Right ventricle myocardium inferior (tissue), 1 donor: ENCODE results near the gene ZNF260. TPM values are rescaled to one million over a fixed set of nuclear protein-coding genes. Genes with fewer than 3 reads are reported as not detected.

Experiments used
- ATAC-seq: fragments of 200-7000 bp; cut with Tn5 transposase; one replicate; pipeline ENCODE4 v1.9.1; 2020; ENCODE audit warnings: mild to moderate bottlenecking, moderate library complexity
- DNase-seq: peaks from one replicate; pipeline ENCODE4 v3.0.0; 2021; ENCODE audit errors: missing footprints
- intact Hi-C: fragments of 100-400 bp; cut with DNase I; formaldehyde crosslinking; loops from one replicate; pipeline ENCODE4 v1.11.0; 2022
- long read RNA-seq: library from polyadenylated mRNA; unstranded; transcript quantifications from one replicate; pipeline ENCODE4 v2.0.0, GENCODE V29; 2021
- total RNA-seq: library from RNA; stranded (reverse); fragmentation: NEBNext Ultra II Directional; extraction: Animal tissue kit (Norgen Biotek cat#: 25700); gene quantifications from one replicate; pipeline ENCODE4 v1.2.1, GENCODE V29; 2021
- donor health status: DM: no; HTN: yes; CAD: no; lungs with severe emphysema.

Gene ZNF260
- total RNA-seq: 9.1 TPM
- long read RNA-seq, full-length matches to known transcripts: 4 of 7 reads
- long read RNA-seq, partial matches to known transcripts: 0 of 7 reads
- long read RNA-seq, other reads (novel, unspliced or antisense): 3 of 7 reads

DNA sequence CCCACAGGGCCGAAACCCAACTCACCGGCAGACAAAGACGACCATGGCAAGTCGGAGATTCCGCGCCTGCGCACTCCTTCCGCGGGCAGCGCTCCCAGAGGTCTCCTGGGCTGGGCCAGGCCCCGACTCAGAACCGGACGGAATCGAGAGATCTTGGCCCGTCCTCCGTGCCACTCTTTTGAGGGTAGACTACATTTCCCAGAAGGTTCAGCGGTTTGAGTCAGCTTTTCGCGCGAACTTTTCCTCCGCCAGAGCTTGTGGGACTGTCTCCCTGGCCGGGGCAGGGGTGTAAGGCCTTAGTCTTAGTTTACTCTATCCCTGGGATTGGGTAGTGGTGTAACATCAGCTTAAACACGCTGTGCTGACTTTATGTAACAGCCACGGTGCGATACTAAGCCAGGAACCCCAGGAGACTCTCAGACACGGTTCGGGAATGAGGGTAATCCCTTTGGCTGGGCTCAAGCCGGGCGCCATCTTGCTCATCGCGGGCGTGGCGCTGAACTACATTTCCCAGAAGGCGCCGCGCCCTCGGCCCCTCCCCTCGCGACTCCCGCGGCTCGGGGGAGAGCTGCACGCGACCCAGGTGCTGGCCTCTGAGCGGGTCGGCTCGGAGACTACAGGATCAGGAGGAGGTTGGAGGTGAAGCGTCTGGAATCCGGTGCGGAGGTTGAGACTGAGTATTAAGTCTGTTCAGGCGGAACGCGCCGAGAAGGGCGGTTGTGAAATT, at the start of gene ZNF260:
ZNF260 (minus strand) TSS at position 78 of the 727 bp plus-strand sequence. CDS start 13,033 bp downstream, outside the sequence.
- ATAC-seq (peak; percentile 98), DNase-seq (peak; percentile 97)
- intact Hi-C loops: loop anchor here (1.0 to 10.0 kb wide), 4 partner anchors 39 to 644 kb away; partner anchors contain the start of genes ZNF529, ZNF566, ZNF568 and ZNF585A

DNA sequence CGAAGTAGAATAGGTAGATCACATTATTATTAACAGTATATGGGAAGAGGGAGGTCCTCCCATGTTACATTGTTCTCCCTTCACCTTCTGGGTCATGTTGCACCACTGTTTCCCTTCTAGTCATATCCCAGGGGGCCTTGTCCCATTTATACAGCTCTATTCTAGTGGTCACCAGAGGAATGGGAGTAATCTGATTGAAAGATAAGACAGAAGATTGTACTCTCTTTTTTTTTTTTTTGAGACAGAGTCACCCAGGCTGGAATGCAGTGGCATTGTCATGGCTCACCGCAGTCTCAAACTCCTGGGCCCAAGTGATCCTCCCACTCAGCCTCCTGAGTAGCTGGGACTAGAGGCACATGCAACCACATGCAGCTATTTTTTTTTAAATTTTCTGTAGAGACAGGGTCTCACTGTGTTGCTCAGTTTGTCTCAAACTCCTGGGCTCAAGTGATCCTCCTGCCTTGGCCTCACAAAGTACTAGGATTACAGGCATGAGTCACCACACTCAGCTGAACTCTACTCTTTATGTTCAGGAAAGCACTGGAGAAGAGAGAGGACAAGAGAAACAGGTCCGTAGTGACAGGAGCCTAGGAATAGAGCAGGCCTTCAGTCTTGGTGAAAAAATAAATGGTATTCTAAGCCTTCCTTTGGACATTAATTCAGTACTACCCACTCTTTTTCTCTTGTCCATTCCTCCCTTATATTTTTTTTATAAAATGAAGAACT, 49.4 kb upstream of the ZNF260 start:
- DNase-seq: no peak
- ATAC-seq: no peak
- intact Hi-C loops: loop anchor here (10.0 kb wide), 2 partner anchors 53 to 87 kb away; partner anchors contain the start of genes ZNF260 and ZNF461

DNA sequence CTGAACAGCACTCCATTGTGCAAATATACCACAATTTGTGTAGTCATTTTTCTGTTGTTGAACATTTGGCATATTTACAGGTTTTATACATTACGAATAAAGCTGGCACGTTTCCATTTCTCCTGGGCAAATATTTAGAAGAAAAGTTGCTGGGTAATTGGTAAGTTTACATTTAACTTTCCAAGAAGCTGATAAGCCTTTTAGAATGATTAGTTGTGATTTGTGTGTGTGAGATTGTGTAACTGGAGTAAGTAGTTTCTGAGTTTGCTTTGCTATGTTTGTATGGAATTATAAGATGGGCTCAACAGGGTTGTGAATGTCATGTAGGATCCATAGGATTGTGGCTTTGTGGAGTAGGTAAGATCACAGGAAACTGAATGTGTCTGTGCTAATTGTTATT, 46.7 kb upstream of the ZNF260 start:
- intact Hi-C loops: loop anchor here (10.0 kb wide), 2 partner anchors 50 to 90 kb away; partner anchors contain the start of genes ZNF260 and ZNF461
- DNase-seq: no peak
- no peak for ATAC-seq

DNA sequence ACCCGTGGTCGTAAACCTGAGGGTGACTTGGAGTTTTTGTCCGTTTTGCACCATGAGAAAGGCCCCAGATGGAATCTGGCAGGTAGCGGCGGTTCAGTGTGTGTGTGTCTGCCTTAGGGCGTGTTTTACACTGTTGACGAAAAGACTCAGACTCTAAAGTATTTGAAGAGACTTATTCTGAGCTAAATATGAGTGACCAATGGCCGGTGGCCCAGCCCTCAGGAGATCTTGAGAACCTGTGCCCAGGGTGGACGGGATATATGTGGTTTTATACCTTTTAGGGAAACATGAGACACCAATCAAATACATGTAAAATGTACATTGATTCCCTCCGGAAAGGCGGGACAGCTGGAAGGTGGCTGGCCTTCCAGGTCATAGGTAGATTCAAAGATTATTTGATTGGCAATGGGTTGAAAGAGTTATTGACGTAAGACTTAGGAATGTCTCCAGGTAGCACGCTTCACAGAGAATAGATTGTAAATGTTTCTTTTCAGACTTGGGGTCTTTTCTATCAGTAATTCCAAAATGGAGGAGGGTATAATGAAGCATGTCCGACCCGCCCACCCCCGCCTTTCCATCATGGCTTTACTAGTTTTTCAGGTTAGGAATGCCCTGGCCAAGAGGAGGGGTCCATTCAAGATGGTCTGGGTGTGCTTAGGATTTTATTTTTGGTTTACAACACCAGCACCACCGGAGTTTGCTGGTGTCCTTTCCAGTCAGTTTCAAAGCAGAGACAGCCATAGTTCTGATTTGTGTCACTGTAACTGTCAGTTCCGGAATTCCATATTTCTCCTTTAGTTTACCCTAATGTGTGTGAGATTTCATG, 46.0 kb upstream of the ZNF260 start:
- no peak for DNase-seq
- ATAC-seq: no peak
- intact Hi-C loops: loop anchor here (10.0 kb wide), 2 partner anchors 49 to 91 kb away; partner anchors contain the start of genes ZNF260 and ZNF461

DNA sequence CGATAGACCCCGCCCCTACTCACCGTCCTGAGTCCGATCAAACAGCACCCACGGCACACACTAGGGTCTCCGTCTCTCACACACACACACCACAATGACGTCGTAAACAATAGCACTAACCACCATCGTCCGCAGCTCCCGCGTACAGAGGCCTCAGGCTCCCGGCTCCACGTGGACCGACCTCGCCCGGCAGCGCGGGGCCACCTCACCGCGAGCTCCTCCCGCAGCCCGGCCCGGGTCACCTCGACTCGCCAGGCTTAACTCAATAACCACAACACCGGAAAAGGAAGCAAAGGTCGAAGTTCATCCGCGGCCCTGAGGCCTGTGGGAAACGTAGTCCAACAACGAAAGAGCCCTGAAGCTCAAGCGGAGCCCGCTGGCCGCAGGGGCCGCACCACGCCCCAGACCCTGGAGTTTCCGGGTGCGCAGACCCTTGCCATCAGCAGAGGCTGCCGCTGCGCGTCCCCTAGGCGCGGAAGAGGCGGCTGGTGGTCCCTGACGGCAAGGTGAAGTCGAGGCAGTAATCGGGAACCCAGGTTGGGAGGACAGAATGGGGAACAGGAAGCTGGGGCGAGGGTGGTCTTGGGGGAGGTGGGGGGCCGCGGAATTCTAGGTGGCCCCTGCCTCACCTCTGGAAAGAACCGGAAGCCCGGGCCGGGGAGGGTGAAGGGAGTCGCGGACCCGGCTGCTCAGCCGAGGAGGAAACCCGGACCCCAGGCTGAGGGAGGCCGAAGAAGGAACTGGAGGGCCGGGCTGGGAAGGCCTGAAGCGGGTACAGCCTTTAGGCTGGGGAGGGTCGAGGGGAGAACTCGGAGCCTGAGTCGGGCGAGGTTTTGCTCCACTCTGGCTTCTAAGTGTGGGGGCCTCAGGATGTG, 45.2 kb upstream of the ZNF260 start, which contains the start of gene ZNF529:
ZNF529 (minus strand) TSS at position 273 of the 875 bp plus-strand sequence. CDS start 946 bp downstream, outside the sequence.
- peak; percentile 93 for DNase-seq
- intact Hi-C loops: loop anchor here (10.0 kb wide), 2 partner anchors 48 to 92 kb away; partner anchors contain the start of genes ZNF260 and ZNF461
- peak; percentile 98 for ATAC-seq

DNA sequence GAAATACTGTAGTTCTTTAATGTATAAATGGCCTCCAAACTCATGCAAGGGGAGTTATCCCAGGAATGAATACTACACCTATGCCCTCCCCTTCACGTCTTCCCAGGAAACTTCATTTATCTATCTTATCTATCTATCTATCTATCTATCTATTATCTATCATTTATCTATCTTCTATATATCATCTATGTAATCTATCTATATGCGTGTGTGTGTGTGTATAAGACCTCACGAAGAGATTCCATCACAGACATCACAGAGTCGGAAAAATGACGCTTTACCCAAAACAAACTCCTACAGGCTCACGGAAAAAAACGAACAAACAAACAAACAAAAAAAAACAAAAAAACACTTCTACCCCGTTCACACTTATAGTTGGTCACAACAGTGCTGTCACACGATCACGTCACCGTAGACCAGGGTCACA, 44.5 kb upstream of the ZNF260 start:
- intact Hi-C loops: loop anchor here (10.0 kb wide), 2 partner anchors 48 to 92 kb away; partner anchors contain the start of genes ZNF260 and ZNF461
- no peak for ATAC-seq
- no peak for DNase-seq

DNA sequence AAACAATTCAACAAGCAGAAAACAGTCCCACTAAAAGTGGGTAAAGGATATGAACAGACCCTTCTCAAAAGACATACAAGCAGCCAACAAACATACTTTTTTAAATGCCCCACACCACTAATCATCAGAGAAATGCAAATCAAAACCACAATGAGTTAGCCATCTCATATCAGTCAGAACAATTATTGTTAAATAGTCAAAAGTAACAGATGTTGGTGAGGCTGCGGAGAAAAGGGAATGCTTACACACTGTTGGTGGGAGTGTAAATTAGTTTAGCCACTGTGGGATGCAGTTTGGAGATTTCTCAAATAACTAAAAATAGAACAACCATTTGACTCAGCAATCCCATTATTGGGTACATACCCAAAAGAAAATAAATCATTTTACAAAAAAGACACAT, 36.3 kb upstream of the ZNF260 start:
- intact Hi-C loops: no loop called here
- no peak for ATAC-seq

DNA sequence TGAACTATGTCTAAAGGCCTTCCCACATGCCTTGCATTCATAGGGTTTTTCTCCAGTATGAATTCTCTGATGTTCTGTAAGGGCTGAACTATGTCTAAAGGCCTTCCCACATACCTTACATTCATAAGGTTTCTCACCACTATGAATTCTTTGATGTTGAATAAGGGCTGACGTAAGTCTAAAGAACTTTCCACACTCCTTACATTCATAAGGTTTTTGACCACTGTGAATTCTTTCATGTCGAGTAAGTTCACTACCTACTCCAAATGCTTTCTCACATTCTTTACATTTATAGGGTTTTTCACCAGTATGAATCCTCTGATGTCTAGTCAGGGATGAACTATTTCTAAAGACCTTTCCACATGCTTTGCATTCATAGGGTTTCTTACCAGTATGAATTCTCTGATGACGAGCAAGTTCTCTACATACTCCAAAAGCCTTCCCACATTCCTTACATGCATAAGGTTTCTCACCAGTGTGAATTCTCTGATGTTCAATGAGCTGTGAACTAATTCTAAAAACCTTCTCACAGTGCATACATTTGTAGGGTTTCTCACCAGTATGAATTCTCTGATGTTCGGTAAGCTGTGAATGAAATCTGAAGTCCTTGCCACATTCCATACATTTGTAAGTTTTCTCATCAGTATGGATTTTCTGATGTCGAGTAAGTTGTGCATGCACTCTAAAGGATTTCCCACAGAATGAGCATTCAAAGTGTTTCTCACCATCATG, 19.1 kb upstream of the ZNF260 start:
- DNase-seq: no peak
- no peak for ATAC-seq
- intact Hi-C loops: no loop called here

More for the DNA sequence above, 36.3 kb upstream of the ZNF260 start:
- no peak for DNase-seq

DNA sequence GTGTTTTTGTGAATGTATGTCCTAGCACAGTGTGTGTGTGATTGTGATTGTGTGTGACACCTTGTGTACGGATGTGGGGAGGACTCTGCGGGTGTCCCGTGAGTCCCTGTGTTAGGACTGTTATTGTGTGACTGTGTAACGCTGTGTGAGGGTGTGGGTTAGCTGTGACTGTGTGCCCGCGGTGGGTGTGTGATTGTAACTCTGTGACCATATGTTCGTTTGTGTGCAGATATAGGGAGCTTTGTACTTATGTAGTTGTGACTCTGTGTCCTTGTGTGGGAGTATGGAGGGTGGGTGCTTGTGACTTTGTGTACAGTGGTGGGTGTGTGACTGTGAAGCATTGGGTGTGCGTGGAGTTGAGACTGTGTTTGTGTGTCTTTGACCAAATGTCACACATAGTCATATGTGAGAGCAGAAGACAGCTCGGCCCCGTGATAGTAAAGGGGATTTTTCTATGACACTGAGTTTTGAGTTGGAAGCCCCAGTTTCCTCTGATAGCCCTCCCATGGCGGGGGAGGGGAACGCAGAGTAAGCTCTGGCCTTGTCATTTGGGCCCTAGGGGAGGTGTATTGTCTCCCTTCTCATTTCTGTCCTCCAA, 949 bp upstream of the ZNF260 start:
- DNase-seq: no peak
- intact Hi-C loops: loop anchor here (1.0 to 10.0 kb wide), 4 partner anchors 40 to 643 kb away; partner anchors contain the start of genes ZNF529, ZNF566, ZNF568 and ZNF585A
- ATAC-seq: peak; percentile 2

DNA sequence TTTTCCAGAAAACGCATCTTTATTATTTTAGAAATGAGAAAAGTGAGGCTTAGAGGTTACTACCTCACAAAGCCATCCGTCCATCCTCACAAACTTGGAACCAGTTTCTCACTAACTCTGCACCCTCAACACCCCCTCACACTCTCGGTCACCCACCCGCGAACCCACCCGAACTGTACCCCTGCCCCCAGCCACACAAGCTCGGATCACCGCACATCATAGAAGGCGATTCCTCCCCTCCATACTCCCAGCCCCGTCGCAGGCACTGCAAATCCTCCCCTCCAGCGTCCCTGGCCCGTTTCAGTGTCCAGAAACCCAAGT, 238 bp downstream of the ZNF260 start:
- ATAC-seq (no peak), DNase-seq (no peak)
- intact Hi-C loops: loop anchor here (1.0 to 10.0 kb wide), 4 partner anchors 39 to 644 kb away; partner anchors contain the start of genes ZNF529, ZNF566, ZNF568 and ZNF585A

DNA sequence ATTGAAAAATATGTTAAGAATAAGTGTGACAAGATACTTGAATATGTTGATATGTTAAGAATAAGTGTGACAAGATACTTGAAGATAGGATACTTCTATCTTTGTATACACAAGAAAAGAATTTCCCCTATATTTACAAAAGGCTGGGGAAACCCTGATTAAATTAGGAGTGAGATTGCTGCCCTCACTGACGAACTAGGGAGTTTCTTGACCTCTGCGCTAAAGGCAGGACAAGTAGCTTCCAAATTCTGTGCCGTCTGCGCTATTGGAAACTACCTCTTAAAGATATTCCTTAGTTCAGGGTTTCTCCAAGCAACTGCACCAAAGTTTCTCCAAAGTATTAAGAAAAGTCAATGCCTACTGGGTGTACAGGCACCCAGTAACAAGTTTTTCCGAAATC, 730 bp downstream of the ZNF260 start:
- DNase-seq: no peak
- ATAC-seq: no peak
- intact Hi-C loops: loop anchor here (5.0 to 10.0 kb wide), 2 partner anchors 47 to 645 kb away; partner anchors contain the start of genes ZNF529 and ZNF585A

DNA sequence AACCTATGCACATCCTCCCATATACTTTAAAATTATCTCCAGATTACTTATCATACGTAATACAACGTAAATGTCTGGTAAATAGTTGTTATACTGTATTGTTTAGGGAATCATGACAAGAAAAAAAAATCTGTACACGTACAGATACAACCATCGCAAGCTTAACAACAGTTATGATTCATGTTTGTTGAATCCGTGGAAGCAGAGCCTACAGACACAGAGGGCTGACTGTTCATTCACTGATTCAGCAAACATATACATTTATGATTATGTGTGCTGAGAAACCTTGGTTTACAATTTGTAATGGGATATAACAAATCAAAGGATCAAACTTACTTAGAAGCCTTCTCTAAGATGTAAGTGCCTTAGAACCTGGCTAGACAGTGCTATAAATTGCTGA, 1.5 kb downstream of the ZNF260 start:
- DNase-seq (no peak), ATAC-seq (no peak)
- intact Hi-C loops: loop anchor here (5.0 to 10.0 kb wide), 2 partner anchors 48 to 646 kb away; partner anchors contain the start of genes ZNF529 and ZNF585A

DNA sequence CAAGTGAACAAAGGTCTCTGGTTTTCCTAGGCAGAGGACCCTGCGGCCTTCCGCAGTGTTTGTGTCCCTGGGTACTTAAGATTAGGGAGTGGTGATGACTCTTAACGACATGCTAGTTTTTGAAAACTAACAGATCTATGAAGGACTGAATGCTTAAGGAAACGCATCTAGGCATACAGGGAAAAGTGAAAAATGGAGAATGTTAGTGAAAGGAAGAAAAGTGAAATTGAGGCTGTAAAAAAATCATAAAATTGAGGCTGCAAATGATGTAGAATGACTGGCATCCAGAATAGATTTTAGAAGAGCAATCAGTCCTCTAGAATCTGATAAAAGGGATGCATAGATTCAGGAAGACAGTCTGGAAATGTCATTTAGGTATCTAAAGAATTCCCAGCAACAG, 3.5 kb downstream of the ZNF260 start:
- intact Hi-C loops: loop anchor here (5.0 to 10.0 kb wide), 2 partner anchors 50 to 648 kb away; partner anchors contain the start of genes ZNF529 and ZNF585A
- DNase-seq (no peak), ATAC-seq (no peak)

DNA sequence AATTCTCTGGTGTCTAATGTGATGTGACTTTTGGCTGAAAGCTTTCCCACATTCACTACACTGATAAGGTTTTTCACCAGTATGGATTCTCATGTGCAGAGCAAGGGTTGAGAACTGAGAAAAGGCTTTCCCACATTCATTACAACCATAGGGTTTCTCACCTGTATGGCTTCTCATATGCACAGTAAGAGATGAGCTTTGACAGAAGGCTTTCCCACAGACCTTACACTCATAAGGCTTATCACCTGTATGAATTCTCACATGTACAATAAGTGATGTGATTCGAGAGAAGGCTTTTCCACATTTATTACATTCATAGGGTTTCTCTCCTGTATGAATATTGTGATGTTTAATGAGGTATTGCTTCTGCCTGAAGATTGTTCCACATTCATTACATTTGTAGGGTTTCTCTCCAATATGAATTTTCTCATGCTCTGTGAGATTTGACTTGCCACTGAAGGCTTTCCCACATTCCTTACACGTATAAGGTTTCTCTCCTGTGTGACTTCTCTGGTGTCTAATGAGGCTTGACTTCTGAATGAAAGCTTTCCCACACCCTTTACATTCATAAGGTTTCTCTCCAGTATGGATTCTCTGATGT, 14.0 kb downstream of the ZNF260 start:
- intact Hi-C loops: no loop called here

DNA sequence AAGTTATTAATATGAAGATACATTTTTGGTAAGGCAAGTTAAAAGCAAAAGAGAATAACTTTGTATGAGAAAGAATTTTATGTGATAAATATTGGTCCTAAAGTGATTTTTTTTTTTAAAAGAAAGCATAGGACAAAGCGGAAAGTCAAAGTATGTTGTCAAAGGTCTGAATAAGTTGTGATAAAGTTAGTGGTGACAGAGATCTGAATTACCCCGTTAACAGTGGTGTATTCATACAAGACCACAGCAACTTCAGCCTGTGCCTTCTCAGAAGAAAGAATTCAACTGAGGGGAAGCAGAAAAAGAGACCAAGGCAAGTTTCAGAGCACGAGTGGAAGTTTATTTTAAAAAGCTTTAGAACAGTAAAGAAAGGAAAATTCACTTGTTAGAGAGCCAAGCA, 19.7 kb downstream of the ZNF260 start:
- DNase-seq (no peak), ATAC-seq (no peak)
- intact Hi-C loops: no loop called here

More for the DNA sequence above, 14.0 kb downstream of the ZNF260 start:
- ATAC-seq: no peak
- no peak for DNase-seq

DNA sequence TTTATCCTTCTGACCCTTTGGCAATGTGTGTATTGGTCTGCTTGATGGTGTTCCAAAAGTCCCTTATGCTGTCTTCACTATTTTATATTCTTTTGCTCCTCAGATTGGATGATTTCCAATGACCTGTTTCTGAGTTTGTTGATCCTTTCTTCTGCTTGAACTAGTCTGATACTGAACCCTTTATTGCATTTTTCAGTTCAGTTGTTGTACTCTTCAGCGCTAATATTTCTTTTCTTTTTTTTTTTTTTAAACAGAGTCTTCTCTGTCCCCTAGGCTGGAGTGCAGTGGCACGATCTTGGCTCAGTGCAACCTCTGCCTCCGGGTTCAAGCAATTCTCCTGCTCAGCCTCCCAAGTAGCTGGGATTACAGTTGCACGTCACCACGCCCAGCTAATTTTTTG, 26.1 kb downstream of the ZNF260 start:
- intact Hi-C loops: no loop called here
- DNase-seq: no peak
- no peak for ATAC-seq
